Fibroblast of villous mesenchyme (primary cell): ENCODE measurements around the gene SYNE3. TPM values are rescaled to one million over a fixed set of nuclear protein-coding genes. Genes with fewer than 3 reads are reported as not detected.

ENCODE experiments used
- DNase-seq: peaks from one replicate; pipeline ENCODE4 v3.0.0-alpha.2; 2010; ENCODE audit warnings: low read depth
- H3K4me3 ChIP-seq: 2 replicates; pipeline ENCODE4 v1.5.1; 2011; ENCODE audit warnings: low read depth, mild to moderate bottlenecking, low read length
- CTCF ChIP-seq: IDR thresholded peaks from 2 replicates; pipeline ENCODE4 v1.5.1; 2012; ENCODE audit warnings: low read depth, mild to moderate bottlenecking, low read length; ENCODE audit not compliant: insufficient read depth
- total RNA-seq: library from RNA; depleted of rRNA; stranded (reverse); fragments of >200 nt; gene quantifications from 2 replicates; pipeline ENCODE4 v1.2.3, GENCODE V29; 2012

The SYNE3 gene
- total RNA-seq, 1 donor = 6.5 TPM

GRCh38 chr14:95547626-95548327 is 31.3 kb upstream of the SYNE3 start:
- DNase-seq = peak; percentile 36
- TF ChIP-seq CTCF = no peak
- H3K4me3 ChIP-seq = no peak overlapping the region

- no peak for DNase-seq
- H3K4me3 ChIP-seq = no peak overlapping the region
- no peak for TF ChIP-seq CTCF
Measured at GRCh38 chr14:95547272-95547625, 30.8 kb upstream of the SYNE3 start.

- H3K4me3 ChIP-seq = no peak overlapping the region
- TF ChIP-seq CTCF = no peak
Measured at GRCh38 chr14:95545515-95546168, 29.2 kb upstream of the SYNE3 start.

GRCh38 chr14:95544588-95544987 is 28.1 kb upstream of the SYNE3 start:
- no peak overlapping the region for H3K4me3 ChIP-seq
- no peak for TF ChIP-seq CTCF
- peak; percentile 80 for DNase-seq

More at GRCh38 chr14:95545515-95546168, 29.2 kb upstream of the SYNE3 start:
- DNase-seq = peak; percentile 88

GRCh38 chr14:95543021-95543420 is 26.6 kb upstream of the SYNE3 start:
- no peak overlapping the region for H3K4me3 ChIP-seq
- no peak for DNase-seq
- no peak for TF ChIP-seq CTCF

- H3K4me3 ChIP-seq = no peak overlapping the region
- no peak for TF ChIP-seq CTCF
- no peak for DNase-seq
Measured at GRCh38 chr14:95541932-95542930, 25.8 kb upstream of the SYNE3 start.
